HepG2 (cell line): ENCODE results near the gene GRK5. TPM values are rescaled to one million over a fixed set of nuclear protein-coding genes. Genes with fewer than 3 reads are reported as not detected.

Experiments used
- CC2D1A ChIP-seq: sonication (generic); formaldehyde crosslinking; IDR thresholded peaks from 2 replicates; pipeline ENCODE4 v1.8.1; 2023; ENCODE audit warnings: mild to moderate bottlenecking, missing genetic modification reagents
- DMAP1 ChIP-seq: IDR thresholded peaks from 2 replicates; pipeline ENCODE4 v1.6.1; 2016
- GABPA ChIP-seq, 2 experiments: IDR thresholded peaks; 2 replicates each; pipeline ENCODE4 v1.6.1; 2011 to 2016; ENCODE audit warnings: low read depth in 2 of 2, low read length in 1 of 2, missing biosample characterization in 1 of 2, missing genetic modification characterization in 1 of 2
- HES4 ChIP-seq: sonication (generic); formaldehyde crosslinking; IDR thresholded peaks from 2 replicates; pipeline ENCODE4 v1.9.0; 2021; ENCODE audit warnings: mild to moderate bottlenecking, missing genetic modification reagents, borderline replicate concordance
- KDM3A ChIP-seq: IDR thresholded peaks from 2 replicates; pipeline ENCODE4 v1.6.1; 2018; ENCODE audit warnings: low read depth, missing compliant biosample characterization
- KLF15 ChIP-seq: sonication (generic); formaldehyde crosslinking; IDR thresholded peaks from 2 replicates; pipeline ENCODE4 v1.8.1; 2023; ENCODE audit warnings: borderline replicate concordance, mild to moderate bottlenecking, inconsistent platforms, missing genetic modification reagents, mixed read lengths
- NR2C2 ChIP-seq: sonication (generic); formaldehyde crosslinking; IDR thresholded peaks from 2 replicates; pipeline ENCODE4 v1.4.0; 2020; ENCODE audit warnings: missing genetic modification reagents, mild to moderate bottlenecking, moderate library complexity, borderline replicate concordance
- NR2F6 ChIP-seq, 2 experiments: IDR thresholded peaks; 2 replicates each; pipeline ENCODE4 v1.6.1; 2016; ENCODE audit warnings: antibody characterized with exemption in 1 of 2, mild to moderate bottlenecking in 1 of 2
- ONECUT2 ChIP-seq: sonication (generic); formaldehyde crosslinking; IDR thresholded peaks from 2 replicates; pipeline ENCODE4 v1.4.0; 2020; ENCODE audit warnings: missing genetic modification reagents
- PAWR ChIP-seq: sonication (generic); formaldehyde crosslinking; IDR thresholded peaks from 2 replicates; pipeline ENCODE4 v1.4.0; 2020; ENCODE audit warnings: missing genetic modification reagents, mild to moderate bottlenecking, borderline replicate concordance
- RBFOX2 ChIP-seq: fragments of 200-400 bp; formaldehyde crosslinking; IDR thresholded peaks from 2 replicates; pipeline ENCODE4 v1.6.1; 2017; ENCODE audit warnings: low read depth, mild to moderate bottlenecking, low read length
- RCOR2 ChIP-seq: IDR thresholded peaks from 2 replicates; pipeline ENCODE4 v1.6.1; 2016; ENCODE audit warnings: missing biosample characterization, missing genetic modification reagents
- REXO4 ChIP-seq: sonication (generic); formaldehyde crosslinking; IDR thresholded peaks from 2 replicates; pipeline ENCODE4 v1.8.0; 2022; ENCODE audit warnings: missing genetic modification reagents, mild to moderate bottlenecking, borderline replicate concordance
- TARDBP ChIP-seq: sonication (generic); formaldehyde crosslinking; IDR thresholded peaks from 2 replicates; pipeline ENCODE4 v1.8.0; 2022; ENCODE audit warnings: mild to moderate bottlenecking, missing genetic modification reagents
- TBX2 ChIP-seq: sonication (generic); formaldehyde crosslinking; IDR thresholded peaks from 2 replicates; pipeline ENCODE4 v1.5.0; 2020; ENCODE audit warnings: missing genetic modification reagents, mild to moderate bottlenecking, borderline replicate concordance
- ZNF230 ChIP-seq: sonication (generic); formaldehyde crosslinking; IDR thresholded peaks from 2 replicates; pipeline ENCODE4 v1.4.0; 2020; ENCODE audit warnings: mild to moderate bottlenecking, missing genetic modification reagents
- ZNF460 ChIP-seq: sonication (generic); formaldehyde crosslinking; IDR thresholded peaks from 2 replicates; pipeline ENCODE4 v1.5.1; 2020; ENCODE audit warnings: missing genetic modification reagents, mild to moderate bottlenecking, borderline replicate concordance
- ZNF550 ChIP-seq: sonication (generic); formaldehyde crosslinking; IDR thresholded peaks from 2 replicates; pipeline ENCODE4 v1.4.0; 2020; ENCODE audit warnings: mild to moderate bottlenecking, missing genetic modification reagents, borderline replicate concordance
- ZNF589 ChIP-seq: sonication (generic); formaldehyde crosslinking; conservative IDR thresholded peaks from 2 replicates; pipeline ENCODE4 v1.8.0; 2022; ENCODE audit warnings: mild to moderate bottlenecking, moderate library complexity, missing genetic modification reagents
- polyA plus RNA-seq, 8 experiments: library from polyadenylated mRNA; depleted of rRNA in 3 of 8; stranded (reverse) in 7 of 8; unstranded in 1 of 8; fragments of >200 nt; fragmentation: Illumina TruSeq in 4 of 8; extraction: Trizol in 4 of 8; gene quantifications; 2 replicates each; pipeline versions ENCODE4 v1.2.1 to v1.2.3, GENCODE V29; 2011 to 2016; ENCODE audit warnings: low read depth in 4 of 8, missing spikeins in 1 of 8, mixed read lengths in 1 of 8; ENCODE audit not compliant: insufficient read depth in 1 of 8
- total RNA-seq, 5 experiments: library from RNA; depleted of rRNA; stranded (reverse); fragments of >200 nt; fragmentation: Illumina TruSeq; extraction: Trizol; gene quantifications; 2 replicates each; pipeline ENCODE4 v1.2.3, GENCODE V29; 2016; ENCODE audit warnings: low read depth in 1 of 5
- TF ChIP-seq, protein P1 (sequence below): IDR thresholded peaks from 2 replicates; pipeline ENCODE4 v1.6.1; 2016; ENCODE audit warnings: low read depth, control low read depth
- TF ChIP-seq, protein P2 (sequence below): sonication (generic); formaldehyde crosslinking; IDR thresholded peaks from 2 replicates; pipeline ENCODE4 v1.9.0; 2022; ENCODE audit warnings: missing genetic modification reagents, mild to moderate bottlenecking, borderline replicate concordance
- TF ChIP-seq, protein P3 (sequence below): sonication (generic); formaldehyde crosslinking; IDR thresholded peaks from 2 replicates; pipeline ENCODE4 v1.4.0; 2020; ENCODE audit warnings: mild to moderate bottlenecking, missing genetic modification reagents
- TF ChIP-seq, protein P4 (sequence below): sonication (generic); formaldehyde crosslinking; IDR thresholded peaks from 2 replicates; pipeline ENCODE4 v1.8.1; 2023; ENCODE audit warnings: missing genetic modification reagents, mild to moderate bottlenecking, borderline replicate concordance

GRK5 gene
- total and polyA plus RNA-seq, 2 of the 13 experiments (the other 11 are each of a cell fraction or from before 2014, with no cell fraction given) = 10.4 to 12.6 TPM

DNA sequence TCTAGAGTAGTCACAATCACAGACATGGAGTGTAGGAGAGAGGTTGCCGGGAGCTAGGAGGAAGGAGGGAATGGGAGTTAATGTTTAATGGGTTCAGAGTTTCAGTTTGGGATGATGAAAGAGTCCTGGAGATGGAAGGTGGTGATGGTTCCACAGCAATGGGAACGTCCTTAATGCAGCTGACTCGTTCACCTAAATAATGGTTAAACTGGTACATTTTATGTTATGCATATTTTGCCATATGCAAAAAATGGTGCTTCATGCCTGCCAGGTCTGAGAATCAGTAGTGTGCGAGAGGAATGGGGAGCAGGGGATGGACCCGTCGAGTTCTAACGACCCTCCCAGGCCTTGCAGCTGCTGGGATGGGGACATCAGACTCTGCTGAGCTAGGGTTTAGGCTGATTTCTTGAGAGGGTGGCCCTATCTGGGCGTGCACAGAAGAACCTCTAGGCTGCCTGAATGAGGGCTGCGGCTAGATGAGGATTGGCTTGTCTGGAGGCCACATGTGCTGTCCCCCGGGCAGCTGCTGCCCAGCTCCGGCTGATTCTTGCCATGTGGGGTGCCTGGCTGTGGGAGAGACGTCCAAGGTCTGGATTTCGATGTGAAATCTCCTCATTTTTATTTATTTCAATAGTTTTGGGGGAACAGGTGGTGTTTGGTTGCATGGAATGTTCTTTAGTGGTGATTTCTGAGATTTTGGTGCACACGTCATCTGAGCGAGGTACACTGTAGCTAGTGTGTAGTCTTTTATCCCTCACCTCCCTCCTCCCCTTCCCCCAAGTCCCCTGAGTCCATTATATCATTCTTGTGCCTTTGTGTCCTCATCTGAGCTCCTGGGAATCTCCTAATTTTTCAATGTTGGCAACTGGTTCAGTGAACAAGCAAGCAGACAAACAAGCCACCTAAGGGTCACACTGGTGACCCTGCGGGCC lies 116.0 kb downstream of the GRK5 start (continued):
- TF ChIP-seq REXO4 (CRISPR knock-in tag) (no peak), ZNF460 (CRISPR knock-in tag) (no peak), ZNF589 (CRISPR knock-in tag) (no peak), NR2C2 (0 out of 2 replicates have a peak, but pooled peaks have one; percentile 9), ZNF550 (0 out of 2 replicates have a peak, but pooled peaks have one; percentile 41), ONECUT2 (CRISPR knock-in tag) (no peak), RBFOX2 (peak; percentile 49), PAWR (CRISPR knock-in tag) (no peak), ZNF230 (CRISPR knock-in tag) (peak; percentile 53; the same call in 1 of the 2 replicates), TARDBP (0 out of 2 replicates have a peak, but pooled peaks have one; percentile 37), RCOR2 (CRISPR knock-in tag) (no peak), DMAP1 (CRISPR knock-in tag) (no peak), TBX2 (CRISPR knock-in tag) (peak; percentile 17; the same call in 1 of the 2 replicates), KDM3A (CRISPR knock-in tag) (no peak), CC2D1A (CRISPR knock-in tag) (no peak), NR2F6 (IDR thresholded peaks at IDR 0.05) (peak; percentile 41; the same call in 1 of the 2 replicates), NR2F6 (CRISPR knock-in tag; IDR thresholded peaks at IDR 0.05) (no peak), GABPA (IDR thresholded peaks at IDR 0.05; ENCODE audit: low read depth, low read length) (no peak), GABPA (CRISPR knock-in tag; IDR thresholded peaks at IDR 0.05; ENCODE audit: low read depth) (no peak), HES4 (CRISPR knock-in tag) (no peak), KLF15 (CRISPR knock-in tag) (no peak)
- TF ChIP-seq, protein P1, sequence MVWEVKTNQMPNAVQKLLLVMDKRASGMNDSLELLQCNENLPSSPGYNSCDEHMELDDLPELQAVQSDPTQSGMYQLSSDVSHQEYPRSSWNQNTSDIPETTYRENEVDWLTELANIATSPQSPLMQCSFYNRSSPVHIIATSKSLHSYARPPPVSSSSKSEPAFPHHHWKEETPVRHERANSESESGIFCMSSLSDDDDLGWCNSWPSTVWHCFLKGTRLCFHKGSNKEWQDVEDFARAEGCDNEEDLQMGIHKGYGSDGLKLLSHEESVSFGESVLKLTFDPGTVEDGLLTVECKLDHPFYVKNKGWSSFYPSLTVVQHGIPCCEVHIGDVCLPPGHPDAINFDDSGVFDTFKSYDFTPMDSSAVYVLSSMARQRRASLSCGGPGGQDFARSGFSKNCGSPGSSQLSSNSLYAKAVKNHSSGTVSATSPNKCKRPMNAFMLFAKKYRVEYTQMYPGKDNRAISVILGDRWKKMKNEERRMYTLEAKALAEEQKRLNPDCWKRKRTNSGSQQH = 0 out of 2 replicates have a peak, but pooled peaks have one; percentile 38
- TF ChIP-seq, protein P2, sequence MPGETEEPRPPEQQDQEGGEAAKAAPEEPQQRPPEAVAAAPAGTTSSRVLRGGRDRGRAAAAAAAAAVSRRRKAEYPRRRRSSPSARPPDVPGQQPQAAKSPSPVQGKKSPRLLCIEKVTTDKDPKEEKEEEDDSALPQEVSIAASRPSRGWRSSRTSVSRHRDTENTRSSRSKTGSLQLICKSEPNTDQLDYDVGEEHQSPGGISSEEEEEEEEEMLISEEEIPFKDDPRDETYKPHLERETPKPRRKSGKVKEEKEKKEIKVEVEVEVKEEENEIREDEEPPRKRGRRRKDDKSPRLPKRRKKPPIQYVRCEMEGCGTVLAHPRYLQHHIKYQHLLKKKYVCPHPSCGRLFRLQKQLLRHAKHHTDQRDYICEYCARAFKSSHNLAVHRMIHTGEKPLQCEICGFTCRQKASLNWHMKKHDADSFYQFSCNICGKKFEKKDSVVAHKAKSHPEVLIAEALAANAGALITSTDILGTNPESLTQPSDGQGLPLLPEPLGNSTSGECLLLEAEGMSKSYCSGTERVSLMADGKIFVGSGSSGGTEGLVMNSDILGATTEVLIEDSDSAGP (CRISPR knock-in tag) = peak; percentile 15; the same call in 1 of the 2 replicates
- TF ChIP-seq, protein P3, sequence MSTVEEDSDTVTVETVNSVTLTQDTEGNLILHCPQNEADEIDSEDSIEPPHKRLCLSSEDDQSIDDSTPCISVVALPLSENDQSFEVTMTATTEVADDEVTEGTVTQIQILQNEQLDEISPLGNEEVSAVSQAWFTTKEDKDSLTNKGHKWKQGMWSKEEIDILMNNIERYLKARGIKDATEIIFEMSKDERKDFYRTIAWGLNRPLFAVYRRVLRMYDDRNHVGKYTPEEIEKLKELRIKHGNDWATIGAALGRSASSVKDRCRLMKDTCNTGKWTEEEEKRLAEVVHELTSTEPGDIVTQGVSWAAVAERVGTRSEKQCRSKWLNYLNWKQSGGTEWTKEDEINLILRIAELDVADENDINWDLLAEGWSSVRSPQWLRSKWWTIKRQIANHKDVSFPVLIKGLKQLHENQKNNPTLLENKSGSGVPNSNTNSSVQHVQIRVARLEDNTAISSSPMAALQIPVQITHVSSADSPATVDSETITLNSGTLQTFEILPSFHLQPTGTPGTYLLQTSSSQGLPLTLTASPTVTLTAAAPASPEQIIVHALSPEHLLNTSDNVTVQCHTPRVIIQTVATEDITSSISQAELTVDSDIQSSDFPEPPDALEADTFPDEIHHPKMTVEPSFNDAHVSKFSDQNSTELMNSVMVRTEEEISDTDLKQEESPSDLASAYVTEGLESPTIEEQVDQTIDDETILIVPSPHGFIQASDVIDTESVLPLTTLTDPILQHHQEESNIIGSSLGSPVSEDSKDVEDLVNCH (CRISPR knock-in tag) = 0 out of 2 replicates have a peak, but pooled peaks have one; percentile 39
- TF ChIP-seq, protein P4, sequence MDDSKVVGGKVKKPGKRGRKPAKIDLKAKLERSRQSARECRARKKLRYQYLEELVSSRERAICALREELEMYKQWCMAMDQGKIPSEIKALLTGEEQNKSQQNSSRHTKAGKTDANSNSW (CRISPR knock-in tag) = 0 out of 2 replicates have a peak, but pooled peaks have one; percentile 25
